GM12874 (cell line): ENCODE results near the gene CD34.

Source experiments
- CTCF ChIP-seq: IDR thresholded peaks from 2 replicates; pipeline ENCODE4 v1.5.1; 2011; ENCODE audit warnings: low read depth, mild to moderate bottlenecking, control low read depth, low read length, moderate library complexity; ENCODE audit not compliant: insufficient read depth

CD34 gene

DNA sequence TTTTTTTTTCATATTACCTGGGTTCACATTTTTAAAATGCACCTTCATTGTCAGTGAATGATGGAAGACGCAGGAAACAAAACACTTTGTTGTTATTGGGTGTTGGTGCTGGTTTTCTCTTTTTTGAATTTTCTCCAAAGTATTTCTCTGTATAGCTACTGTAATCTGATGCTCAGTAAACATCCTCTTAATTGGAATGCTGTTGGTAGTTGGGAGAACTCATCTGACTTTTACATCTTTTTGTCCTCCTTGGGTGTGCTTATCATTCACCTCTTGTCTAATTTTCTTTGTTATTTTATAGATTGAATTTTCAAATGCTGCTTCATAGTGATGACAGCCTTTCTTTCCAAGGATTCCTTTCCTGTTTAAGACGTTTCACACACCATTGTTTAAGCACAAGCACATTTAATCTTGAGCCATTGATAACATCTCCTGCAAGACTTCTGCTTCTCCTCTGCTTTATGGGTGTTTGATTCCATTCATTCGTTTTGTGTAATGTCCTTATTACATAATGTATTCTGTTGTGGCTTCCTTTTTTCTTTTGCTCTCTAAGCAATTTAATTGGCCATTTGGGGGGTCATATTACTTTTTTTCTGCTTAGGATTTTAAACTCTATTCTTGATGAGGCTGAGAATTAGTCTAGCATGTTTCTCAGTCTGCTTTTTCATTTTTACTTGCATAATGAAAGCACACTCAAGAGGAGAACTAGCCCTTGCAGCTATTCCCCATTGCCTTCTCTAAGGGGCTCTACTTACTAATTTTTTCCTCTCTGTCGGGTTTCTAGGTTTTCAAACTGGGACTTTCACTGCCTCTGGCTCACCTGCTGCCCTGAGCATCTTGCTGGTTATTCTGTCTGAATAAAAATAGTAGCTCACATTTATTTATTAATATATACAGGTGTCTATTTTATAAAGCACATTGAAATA, 42.0 kb upstream of the CD34 start:
- TF ChIP-seq CTCF = no peak

GRCh38 chr1:207951652-207952051, 40.7 kb upstream of the CD34 start:
- no peak for TF ChIP-seq CTCF

- no peak for TF ChIP-seq CTCF
Observed at GRCh38 chr1:207950750-207951149, 39.8 kb upstream of the CD34 start.

DNA sequence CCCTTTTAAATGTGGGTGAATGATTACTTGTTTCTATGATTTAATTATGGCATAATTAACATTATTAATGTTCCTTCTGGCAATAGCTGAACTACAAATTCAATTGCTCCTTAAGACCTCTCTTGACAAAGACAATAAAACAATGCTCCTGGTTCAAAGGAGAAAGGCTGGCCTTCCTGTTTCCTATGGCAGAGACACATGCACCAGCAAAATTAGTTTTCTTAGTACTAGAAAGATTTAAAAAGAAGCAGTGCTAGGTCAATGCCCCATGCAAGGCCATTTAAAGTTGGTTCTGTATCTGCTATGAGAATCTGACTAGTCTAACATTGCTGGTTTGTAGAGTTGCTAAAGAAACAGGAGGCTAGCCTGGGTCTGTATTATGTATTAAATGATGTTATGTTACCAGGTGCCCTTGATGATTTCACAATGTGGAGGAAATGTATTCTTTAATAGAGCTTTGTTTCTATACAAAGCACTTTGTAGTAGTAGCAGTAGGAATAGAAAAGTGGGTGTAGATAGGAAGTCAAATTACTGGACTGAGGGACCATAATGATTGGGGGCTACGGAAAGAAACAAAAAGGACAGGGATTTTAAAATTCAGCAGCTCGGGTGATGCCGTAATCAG, 38.8 kb upstream of the CD34 start:
- TF ChIP-seq CTCF = no peak

GRCh38 chr1:207948536-207949250, 37.8 kb upstream of the CD34 start:
- TF ChIP-seq CTCF = no peak

DNA sequence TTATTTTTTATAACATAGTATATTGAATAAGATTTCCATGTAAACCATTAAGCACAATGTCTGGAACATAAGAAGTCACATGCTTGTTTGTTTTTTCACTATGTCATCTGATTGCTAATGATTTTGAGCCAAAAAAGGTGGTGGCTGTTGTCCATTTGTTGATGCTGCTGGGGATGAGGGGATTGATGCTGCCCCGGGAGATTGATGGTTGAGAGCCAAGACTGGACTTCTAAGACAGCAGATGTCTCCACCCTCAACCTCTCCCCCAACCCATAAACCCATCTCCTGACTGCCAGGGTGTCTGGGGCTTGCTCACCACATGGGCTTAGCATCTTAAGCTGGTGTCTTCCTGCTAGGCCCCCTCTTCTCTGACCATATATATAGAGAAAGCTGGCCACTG, 35.8 kb upstream of the CD34 start:
- no peak for TF ChIP-seq CTCF

GRCh38 chr1:207944571-207944970, 33.6 kb upstream of the CD34 start:
- no peak for TF ChIP-seq CTCF
